GM13977 (cell line): ENCODE data around the gene ICOSLG.
"Not testable (repeated sequence)": the region's sequence is repeated elsewhere in the genome, so short reads cannot be mapped to it uniquely, and the experiment has no call there.

Experiments
- DNase-seq: peaks from one replicate; pipeline ENCODE4 v3.0.0; 2012; ENCODE audit warnings: low spot score
- in situ Hi-C: fragments of 300-500 bp; cut with MboI; formaldehyde crosslinking; loops from one replicate; pipeline ENCODE4 v1.12.0; 2022; ENCODE audit warnings: low sequenced_read_pairs, low pct_unique_long_range_greater_than_20kb, mixed read lengths, inconsistent platforms; ENCODE audit not compliant: unreplicated experiment
- TF ChIP-seq, protein P1 (sequence below): IDR thresholded peaks from 2 replicates; pipeline ENCODE4 v1.5.1; 2012; ENCODE audit warnings: mild to moderate bottlenecking, control low read depth; ENCODE audit not compliant: insufficient read depth; ENCODE audit errors: extremely low read depth, missing control alignments

Gene ICOSLG

DNA sequence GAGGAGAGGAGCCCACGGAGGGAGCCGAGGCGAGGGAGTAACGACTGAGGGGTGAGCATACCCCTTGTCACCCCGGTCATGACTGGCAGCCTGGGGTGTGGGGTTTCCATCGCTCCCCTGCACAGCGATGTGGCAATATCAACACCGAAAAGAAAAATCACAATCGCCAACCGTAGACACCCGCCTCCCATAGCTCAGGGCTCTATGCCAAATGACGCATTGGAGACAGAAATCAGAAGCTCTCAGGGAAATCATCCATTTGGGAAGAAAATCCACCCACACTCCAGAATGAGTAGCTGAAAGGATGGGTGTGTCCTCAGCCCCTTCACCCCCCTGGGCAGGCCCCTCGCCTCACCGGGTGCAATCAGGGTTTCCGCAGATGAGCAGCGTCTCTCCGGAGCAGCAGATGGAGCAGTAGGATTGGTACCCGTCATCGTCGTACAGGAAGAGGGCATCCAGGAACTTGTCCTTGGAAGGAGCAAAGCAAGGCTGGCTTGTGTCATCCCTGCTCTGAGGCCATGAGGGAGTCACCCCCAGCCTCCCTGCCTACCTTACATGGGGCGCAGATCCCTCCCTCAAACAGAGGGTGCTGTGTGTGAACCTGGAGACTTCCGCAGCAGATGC, 18.5 kb upstream of the ICOSLG start:
- in situ Hi-C loops: no loop called here
- TF ChIP-seq, protein P1, sequence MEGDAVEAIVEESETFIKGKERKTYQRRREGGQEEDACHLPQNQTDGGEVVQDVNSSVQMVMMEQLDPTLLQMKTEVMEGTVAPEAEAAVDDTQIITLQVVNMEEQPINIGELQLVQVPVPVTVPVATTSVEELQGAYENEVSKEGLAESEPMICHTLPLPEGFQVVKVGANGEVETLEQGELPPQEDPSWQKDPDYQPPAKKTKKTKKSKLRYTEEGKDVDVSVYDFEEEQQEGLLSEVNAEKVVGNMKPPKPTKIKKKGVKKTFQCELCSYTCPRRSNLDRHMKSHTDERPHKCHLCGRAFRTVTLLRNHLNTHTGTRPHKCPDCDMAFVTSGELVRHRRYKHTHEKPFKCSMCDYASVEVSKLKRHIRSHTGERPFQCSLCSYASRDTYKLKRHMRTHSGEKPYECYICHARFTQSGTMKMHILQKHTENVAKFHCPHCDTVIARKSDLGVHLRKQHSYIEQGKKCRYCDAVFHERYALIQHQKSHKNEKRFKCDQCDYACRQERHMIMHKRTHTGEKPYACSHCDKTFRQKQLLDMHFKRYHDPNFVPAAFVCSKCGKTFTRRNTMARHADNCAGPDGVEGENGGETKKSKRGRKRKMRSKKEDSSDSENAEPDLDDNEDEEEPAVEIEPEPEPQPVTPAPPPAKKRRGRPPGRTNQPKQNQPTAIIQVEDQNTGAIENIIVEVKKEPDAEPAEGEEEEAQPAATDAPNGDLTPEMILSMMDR: no peak

DNA sequence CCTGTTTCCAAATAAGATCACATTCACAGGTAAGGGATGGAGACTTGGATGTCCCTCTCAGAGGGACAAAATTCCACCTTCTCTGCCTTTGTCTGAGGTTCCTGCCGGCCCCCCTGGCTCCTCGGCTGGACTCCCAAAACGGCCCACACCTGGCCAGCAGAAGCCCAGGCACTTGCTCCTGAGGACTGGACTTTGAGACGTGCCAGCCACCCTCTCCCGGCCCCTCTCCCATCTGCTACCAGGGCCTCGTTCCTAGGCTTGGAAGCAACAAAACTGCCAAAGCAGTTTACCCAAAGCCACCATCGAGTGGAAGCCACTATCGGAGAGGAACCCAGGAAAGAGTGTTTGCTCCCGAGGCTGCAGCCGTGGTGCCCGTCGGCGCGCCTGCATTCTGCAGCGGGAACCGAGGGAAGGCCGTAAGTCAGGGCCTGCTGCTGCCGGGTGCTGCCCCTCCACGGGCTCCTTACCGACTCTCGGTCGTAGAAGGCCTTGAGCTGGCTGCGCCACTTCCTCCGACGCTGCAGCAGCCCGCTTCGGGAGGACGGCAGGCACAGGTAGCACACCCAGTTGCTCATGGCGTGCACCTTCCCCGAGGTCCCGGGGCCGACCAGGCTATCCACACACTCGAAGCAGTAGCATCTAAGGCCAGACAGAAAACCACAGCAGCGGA, 17.4 kb upstream of the ICOSLG start:
- TF ChIP-seq, protein P1: no peak
- DNase-seq: no peak
- in situ Hi-C loops: no loop called here

More for the DNA sequence above, 18.5 kb upstream of the ICOSLG start:
- no peak for DNase-seq

DNA sequence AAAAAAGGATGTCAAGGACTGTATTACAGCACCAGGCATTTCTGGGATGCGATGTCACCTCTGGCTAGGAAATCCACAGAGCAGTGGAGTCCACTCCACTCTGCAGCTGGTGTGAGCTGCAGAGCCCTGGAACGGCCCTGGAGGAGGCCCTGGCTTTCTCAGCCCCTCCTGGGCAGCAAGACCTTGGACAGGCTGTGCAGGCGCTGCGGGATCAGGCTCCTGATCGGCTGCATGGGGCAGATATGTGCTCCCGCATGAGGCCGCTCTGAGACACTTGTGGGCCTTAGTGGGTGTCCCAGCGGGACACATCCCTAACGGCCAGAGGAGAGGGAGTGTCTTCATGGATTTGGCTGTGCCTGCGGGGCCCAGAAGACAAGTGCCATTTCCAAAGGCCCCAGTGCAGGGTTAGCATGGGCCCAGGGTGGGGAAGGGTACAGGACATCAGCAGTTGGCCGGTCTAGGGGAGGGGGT, 14.8 kb upstream of the ICOSLG start:
- TF ChIP-seq, protein P1: no peak
- DNase-seq: no peak
- in situ Hi-C loops: no loop called here

DNA sequence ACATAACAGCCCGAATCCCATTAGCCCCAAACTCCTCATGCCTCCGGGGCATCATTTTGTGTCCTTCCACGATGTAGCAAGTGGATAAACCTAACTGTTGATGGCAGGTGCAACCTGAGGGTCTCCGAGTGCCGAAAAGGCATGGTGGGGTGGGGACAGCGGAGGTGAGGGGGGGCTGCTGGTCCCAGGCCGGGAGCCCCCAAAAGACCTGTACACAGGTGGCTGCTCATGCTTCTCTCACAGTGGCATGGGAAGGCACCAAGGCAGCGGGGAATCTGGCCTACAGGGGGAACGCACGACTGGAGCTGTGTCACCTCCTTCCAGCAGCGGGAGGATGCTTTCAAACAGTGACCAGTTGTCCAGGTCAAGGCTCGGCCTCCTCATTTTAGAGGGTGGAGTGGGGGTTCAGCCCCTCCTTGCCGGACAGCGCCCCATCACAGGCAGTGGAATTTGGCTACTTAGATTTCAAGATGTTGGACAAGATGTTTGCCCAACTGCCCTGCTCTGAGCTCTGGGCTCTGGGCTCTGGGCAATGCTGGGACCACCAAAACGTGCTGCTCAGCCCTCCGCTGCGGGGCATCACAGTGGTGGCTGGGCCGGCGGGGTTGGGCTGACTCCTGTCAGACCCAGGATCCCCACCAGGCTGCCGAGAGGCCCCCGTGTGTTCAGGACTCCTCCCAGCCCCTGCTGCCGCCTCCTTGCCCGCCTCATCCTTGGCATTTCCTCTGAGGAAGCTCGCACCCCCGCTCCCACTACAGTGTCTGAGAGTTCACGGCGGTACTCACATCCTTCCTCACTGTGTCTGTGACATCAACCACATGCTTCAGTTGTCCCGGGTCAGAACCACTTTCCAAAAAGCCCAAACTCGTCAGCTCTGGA, 13.3 kb upstream of the ICOSLG start:
- TF ChIP-seq, protein P1: no peak
- in situ Hi-C loops: no loop called here
- DNase-seq: no peak

DNA sequence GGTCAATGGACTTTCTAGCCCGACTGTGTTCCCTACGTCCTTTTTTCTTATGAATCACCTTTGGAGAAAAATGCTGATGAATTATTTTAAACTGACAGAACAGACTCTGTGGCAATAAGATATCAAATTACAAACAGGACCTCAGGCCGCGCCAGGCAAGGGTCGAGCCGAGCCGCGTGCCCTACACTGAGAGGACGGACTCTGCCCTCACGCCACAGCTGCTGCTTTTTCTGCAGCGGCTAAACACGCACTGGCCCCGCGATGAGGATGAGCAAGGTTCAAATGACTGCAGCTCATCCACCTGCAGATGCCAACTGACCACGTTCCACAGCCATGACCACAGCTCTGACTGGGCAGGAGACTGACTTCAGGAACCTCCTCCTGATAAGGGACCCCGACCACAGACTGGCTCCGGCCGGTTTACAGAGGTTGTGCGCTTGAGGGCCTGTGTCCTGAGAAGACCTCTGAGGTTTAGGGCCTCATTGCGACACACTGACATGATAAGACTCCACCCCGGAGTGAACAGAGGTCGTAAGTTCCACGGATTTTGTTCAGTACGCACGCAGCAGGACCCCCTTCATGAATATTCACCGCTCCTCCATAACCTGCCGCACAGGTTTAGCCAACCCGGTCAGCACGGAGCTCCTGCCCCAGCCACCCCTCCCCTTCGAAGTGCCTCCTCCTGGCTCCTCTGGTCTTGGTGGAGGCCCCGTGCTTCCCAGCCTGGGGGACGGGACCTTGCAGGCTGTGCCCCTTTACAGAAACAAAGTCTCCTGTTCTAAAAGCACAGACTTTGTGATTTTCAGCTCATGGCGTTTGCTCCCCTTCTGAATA, 8.7 kb upstream of the ICOSLG start:
- DNase-seq, in situ Hi-C loops: not testable (repeated sequence)

DNA sequence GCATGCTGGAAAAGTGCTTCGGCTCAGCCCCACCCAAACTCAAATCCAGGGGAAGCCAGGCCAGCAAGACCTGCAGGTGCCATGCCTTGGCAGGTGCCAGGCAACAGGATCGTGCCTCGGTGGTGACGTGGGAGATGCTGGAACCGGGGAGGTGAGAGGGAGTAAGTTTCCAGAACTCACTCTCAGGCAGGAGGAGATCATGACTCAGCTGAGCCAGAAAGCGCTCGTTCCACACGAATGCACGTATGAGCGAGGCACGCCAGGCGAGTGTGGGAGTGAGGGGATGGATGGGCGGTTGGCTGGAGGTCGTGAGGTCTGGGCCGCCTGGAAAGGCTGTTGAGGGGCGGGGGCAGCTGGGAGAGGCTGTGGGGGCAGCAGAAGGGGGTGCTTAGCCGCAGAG, 7.2 kb upstream of the ICOSLG start:
- in situ Hi-C loops, DNase-seq: not testable (repeated sequence)

DNA sequence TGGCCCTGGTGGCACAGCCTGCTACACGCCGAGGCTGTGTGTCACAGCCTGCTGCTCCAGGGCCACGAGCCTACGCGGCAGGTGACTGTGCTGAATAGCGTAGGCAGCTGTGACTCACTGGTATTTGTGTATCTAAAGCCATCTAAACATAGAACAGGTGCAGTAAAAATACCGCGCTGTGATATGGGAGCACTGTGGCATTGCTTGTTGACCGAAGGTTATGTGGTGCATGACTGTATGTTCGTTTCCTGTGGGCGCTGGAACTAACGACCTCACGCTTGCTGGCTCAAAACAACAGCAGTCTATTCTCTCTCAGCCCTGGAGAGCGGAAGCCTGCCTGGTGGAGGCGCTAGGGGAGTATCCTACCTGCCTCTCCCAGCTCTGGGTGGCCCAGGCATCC, 3.2 kb upstream of the ICOSLG start:
- in situ Hi-C loops, DNase-seq: not testable (repeated sequence)

DNA sequence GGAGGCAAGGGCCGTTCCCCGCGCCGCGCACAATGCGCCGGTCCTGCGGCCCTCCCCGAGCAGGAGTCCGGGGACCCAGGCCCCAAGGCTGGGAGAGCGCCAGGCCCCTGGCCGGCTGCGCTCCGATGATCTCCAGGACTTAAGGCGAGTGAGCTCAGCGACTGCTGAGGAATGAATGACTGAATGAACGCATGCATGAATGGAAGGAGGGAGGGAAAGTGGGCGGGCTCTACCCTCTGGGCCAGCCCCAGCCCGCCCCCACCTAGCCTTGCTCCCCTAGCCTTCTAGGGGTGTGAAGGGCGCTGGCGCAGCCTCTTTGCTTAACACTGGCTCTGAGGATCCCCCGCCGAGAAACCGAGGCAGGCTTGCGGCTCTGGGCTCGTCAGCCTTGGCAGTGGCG, 538 bp upstream of the ICOSLG start:
- DNase-seq, in situ Hi-C loops: not testable (repeated sequence)

DNA sequence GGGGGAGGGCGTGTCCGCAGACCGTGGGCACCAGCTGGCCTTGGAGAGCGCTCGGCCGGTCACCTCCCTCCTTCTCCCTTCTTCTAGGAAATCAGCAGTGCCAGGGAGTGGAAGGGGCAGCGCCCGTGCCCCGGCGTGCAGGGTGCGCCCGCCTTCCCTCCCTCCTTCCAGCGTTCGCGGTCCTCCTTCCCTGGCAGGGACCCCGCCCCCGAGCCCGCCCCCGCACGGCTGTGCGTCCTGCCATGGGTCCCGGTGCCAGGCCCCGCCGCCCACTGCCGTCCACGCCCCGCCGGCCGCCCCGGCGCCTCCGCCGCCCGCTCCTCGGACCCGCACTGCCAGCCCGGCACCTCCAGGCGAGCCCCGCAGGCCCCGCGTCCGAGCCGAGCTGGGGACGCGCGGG, 390 bp downstream of the ICOSLG start:
- DNase-seq, in situ Hi-C loops: not testable (repeated sequence)

DNA sequence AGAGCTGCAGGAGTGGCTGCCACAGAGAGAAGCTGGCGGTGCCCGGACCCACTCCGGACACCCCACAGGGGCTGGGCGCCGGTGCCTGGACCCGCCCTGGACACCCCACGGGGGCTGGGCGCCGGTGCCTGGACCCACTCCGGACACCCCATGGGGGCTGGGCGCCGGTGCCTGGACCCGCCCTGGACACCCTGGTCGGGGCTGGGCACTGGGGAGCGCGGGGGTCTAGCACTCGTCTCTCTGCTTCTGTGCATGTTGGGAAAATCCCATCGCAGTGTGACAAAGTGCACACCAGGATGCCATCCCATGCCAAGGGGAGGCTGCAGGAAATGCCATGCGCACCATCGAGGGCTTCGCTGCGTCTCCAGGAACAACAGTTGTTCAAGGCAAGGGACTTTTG, 11.2 kb downstream of the ICOSLG start:
- in situ Hi-C loops, DNase-seq: not testable (repeated sequence)

DNA sequence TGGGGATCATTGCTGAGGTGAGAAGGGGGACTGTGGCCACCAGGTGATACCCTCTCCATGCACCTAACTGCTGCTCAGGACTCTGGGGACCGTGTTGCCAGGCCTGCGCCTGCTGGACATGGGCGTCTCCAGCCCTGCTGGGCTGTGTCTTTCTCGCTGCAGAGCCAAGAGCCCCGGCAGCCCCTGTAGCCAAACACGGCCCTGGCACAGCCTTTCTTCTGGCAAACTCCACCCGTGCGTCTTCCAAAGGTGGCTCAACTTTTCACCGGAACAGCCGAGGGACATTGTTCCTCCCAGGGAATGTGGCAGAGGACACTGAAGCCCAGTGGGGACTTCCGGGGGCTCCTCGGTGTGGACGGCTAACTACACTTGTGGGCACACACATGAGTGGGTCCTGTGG, 12.6 kb downstream of the ICOSLG start:
- in situ Hi-C loops, DNase-seq: not testable (repeated sequence)

DNA sequence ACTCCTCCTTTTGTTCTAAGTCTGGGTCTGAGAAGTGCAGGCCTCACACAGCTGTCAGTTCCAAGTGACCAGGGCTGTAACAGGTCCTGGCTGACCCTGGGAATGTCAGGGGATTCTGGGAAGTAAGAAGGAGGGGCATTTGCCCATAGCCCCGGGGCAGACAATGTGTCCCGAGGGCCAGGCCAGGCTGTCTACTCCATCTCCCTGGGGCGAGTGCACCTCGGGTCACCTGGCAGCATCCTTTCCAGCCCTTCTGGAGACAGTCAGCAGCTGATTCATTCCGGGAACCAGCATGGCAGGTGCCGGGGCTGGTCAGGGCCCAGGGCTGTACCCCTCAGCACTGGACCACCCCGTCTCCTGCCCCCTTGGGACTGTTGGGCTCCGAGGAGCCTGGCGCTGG, 13.1 kb downstream of the ICOSLG start:
- in situ Hi-C loops, DNase-seq: not testable (repeated sequence)
